Upper lobe of right lung (tissue), 1 donor: ENCODE measurements around the gene TMEM131. TPM values are rescaled to one million over a fixed set of nuclear protein-coding genes. Genes with fewer than 3 reads are reported as not detected.

ENCODE experiments used
- ATAC-seq: fragments of 200-7000 bp; cut with Tn5 transposase; one replicate; pipeline ENCODE4 v1.9.1; 2020; ENCODE audit warnings: mild to moderate bottlenecking, moderate library complexity
- DNase-seq: peaks from one replicate; pipeline ENCODE4 v3.0.0-alpha.2; 2020
- H3K27ac ChIP-seq: fragments of 200-600 bp; one replicate; pipeline ENCODE4 v1.8.0; 2022
- H3K27me3 ChIP-seq: fragments of 200-600 bp; one replicate; pipeline ENCODE4 v1.8.0; 2022; ENCODE audit warnings: mild to moderate bottlenecking
- H3K36me3 ChIP-seq: fragments of 200-600 bp; one replicate; pipeline ENCODE4 v1.8.0; 2022
- H3K4me1 ChIP-seq: fragments of 200-600 bp; one replicate; pipeline ENCODE4 v1.8.0; 2022
- H3K4me3 ChIP-seq: fragments of 200-600 bp; one replicate; pipeline ENCODE4 v1.8.0; 2022; ENCODE audit warnings: mild to moderate bottlenecking
- H3K9me3 ChIP-seq: fragments of 200-600 bp; one replicate; pipeline ENCODE4 v1.8.0; 2022
- intact Hi-C: fragments of 100-400 bp; cut with DNase I; formaldehyde crosslinking; loops from one replicate; pipeline ENCODE4 v1.11.0; 2022
- total RNA-seq: library from RNA; stranded (reverse); fragmentation: NEBNext Ultra II Directional; extraction: Animal tissue kit (Norgen Biotek cat#: 25700); gene quantifications from one replicate; pipeline ENCODE4 v1.2.1, GENCODE V29; 2021
- TF ChIP-seq, protein P1 (sequence below): fragments of 200-600 bp; IDR thresholded peaks from one replicate; pipeline ENCODE4 v1.8.0; 2022; ENCODE audit warnings: antibody characterized with exemption
- donor health status: DM: no; HTN: yes; CAD: no; lungs with severe emphysema.

TMEM131 gene
- total RNA-seq, 1 donor from 2014 or later: 43.3 TPM

DNA sequence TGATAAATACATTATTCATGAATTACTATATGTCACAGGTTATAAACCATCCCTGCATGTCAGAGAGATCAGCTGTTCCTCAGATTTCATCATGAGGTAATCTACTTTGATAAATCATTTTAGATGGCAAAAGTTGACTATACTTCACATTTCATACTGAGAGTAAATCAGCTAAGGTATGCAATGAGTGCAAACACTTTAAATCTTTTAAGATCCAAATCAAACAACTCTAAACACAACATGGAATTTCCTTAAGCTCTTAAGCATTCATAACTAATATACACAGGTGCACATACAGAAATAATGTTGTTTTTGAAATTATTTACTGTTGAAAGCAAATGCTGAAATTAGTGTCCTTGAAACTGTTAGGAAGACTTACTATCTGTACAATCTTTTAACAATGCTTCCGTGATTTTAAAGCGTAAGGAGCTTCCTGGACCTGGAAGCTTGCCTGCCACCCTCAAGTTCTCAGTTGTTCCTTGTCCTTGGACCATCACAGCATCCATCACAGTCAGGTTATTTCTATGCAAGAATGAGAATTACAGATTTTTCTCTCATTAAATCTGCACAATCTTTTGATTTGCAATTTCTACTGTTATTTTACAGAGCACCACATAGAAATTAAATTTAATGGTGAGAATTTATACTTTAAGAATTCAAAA lies 199.2 kb downstream of the TMEM131 start:
- no peak for DNase-seq
- H3K27me3 ChIP-seq: no peaks in the 10 kb centered on the region
- TF ChIP-seq, protein P1, sequence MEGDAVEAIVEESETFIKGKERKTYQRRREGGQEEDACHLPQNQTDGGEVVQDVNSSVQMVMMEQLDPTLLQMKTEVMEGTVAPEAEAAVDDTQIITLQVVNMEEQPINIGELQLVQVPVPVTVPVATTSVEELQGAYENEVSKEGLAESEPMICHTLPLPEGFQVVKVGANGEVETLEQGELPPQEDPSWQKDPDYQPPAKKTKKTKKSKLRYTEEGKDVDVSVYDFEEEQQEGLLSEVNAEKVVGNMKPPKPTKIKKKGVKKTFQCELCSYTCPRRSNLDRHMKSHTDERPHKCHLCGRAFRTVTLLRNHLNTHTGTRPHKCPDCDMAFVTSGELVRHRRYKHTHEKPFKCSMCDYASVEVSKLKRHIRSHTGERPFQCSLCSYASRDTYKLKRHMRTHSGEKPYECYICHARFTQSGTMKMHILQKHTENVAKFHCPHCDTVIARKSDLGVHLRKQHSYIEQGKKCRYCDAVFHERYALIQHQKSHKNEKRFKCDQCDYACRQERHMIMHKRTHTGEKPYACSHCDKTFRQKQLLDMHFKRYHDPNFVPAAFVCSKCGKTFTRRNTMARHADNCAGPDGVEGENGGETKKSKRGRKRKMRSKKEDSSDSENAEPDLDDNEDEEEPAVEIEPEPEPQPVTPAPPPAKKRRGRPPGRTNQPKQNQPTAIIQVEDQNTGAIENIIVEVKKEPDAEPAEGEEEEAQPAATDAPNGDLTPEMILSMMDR: no peak
- intact Hi-C loops: no loop called here
- peak; percentile 60 for ATAC-seq
- peaks cover 56% of the 10 kb centered on the region for H3K36me3 ChIP-seq
- H3K4me1 ChIP-seq: no peaks in the 10 kb centered on the region
- H3K27ac ChIP-seq: no peak overlapping the region
- H3K9me3 ChIP-seq: no peaks in the 10 kb centered on the region
- no peak overlapping the region for H3K4me3 ChIP-seq

DNA sequence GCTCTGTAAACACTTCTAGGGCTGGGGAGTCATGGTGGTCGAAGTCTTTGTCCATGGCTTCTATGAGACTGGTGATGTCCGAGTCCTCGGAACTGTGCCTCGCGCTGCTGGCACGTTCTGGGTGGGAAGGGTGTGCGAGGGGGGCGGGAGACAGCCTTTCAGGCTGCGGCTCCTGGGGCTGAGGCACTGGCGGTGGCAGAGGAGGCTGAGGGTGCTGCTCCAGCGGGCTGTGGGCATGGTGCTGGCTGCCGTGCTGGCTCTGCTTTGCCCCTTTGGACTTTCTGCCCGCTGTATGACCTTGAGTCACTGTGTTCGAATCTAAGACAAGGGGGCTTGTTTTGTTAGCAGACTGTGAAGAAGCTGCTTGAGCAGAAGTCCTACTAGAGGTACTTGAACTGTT lies 203.3 kb downstream of the TMEM131 start:
- H3K36me3 ChIP-seq: peaks cover 52% of the 10 kb centered on the region
- no peaks in the 10 kb centered on the region for H3K27me3 ChIP-seq
- no peak for DNase-seq
- H3K4me3 ChIP-seq: no peak overlapping the region
- TF ChIP-seq, protein P1: no peak
- H3K9me3 ChIP-seq: no peaks in the 10 kb centered on the region
- no peak for ATAC-seq
- H3K4me1 ChIP-seq: no peaks in the 10 kb centered on the region
- H3K27ac ChIP-seq: no peak overlapping the region
- intact Hi-C loops: no loop called here

DNA sequence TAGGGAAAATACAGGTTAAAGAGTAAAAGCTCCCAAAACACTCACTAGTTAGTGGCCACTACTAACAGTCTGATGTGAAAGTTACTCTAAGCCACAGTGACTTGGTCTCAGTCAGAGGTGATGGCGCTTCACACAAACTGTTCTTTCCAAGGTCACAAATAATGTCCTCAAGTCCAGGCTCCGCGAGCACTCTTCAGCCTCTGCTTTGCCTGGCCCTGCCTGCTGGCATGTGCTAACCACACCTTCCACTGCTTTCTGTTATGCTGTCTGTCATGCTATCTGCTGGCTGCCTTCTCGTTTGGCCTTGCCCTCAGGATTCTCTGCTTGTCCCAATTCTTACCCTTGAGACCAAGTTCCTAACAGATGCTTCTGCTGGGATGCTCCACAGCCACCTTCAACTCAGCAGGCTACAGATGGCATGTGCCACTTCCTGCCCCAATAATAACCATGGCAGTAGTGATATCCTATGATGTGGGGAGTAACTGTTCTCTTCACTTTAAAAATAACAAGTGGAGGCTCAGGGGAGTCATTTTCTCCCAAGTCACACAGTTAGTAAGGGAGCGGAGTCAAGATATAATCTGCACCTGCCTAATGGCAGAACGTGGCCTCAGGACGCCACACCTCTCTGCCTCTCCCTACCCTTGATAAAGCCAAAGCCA lies 206.6 kb downstream of the TMEM131 start:
- Histone ChIP-seq H3K9me3 (no peaks in the 10 kb centered on the region), H3K4me3 (no peak overlapping the region), H3K4me1 (no peaks in the 10 kb centered on the region), H3K27ac (no peak overlapping the region), H3K27me3 (no peaks in the 10 kb centered on the region), H3K36me3 (peaks cover 59% of the 10 kb centered on the region)
- no peak for DNase-seq
- TF ChIP-seq, protein P1: no peak
- ATAC-seq: no peak
- intact Hi-C loops: no loop called here

DNA sequence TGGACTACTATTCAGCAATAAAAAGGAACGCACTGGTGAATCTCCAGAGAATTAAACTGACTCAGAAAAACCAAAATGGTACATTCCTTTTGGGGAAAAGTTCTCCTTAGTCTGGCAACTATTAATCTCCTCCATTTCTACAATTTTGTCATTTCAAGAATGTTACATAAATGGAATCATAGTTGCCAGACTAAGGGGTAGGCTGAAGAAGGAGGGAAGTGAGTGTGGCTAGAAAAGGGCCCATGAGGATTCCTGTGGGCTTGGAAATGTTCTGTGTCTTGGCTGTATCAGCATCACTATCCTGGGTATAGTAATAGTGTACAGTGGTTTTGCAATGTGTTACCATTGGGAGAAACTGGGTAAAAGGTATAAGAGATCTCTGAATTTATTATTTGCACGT lies 209.9 kb downstream of the TMEM131 start:
- Histone ChIP-seq H3K9me3 (no peaks in the 10 kb centered on the region), H3K4me3 (no peak overlapping the region), H3K4me1 (no peaks in the 10 kb centered on the region), H3K36me3 (peaks cover 36% of the 10 kb centered on the region), H3K27ac (no peak overlapping the region), H3K27me3 (no peaks in the 10 kb centered on the region)
- TF ChIP-seq, protein P1: no peak
- ATAC-seq (no peak), DNase-seq (no peak)
- intact Hi-C loops: no loop called here

DNA sequence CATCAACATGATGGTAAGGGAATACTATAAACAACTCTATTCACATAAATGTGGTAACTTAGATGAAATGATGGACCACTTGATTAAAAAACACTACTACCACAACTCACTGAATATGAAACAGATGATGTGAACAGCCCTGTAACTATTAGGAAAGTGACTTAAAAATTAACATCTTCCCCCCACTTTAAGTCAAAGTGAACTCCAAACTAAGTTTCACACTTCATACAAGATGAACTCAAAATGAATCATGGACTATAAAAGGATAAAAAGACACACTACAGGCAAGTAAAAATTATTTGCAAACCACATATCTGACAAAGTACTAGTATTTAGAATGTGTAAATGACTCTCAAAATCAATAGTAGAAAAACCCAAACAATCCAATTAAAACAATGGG lies 210.8 kb downstream of the TMEM131 start:
- Histone ChIP-seq H3K27ac (no peak overlapping the region), H3K4me3 (no peak overlapping the region), H3K4me1 (no peaks in the 10 kb centered on the region), H3K36me3 (peaks cover 30% of the 10 kb centered on the region), H3K9me3 (no peaks in the 10 kb centered on the region), H3K27me3 (no peaks in the 10 kb centered on the region)
- ATAC-seq: no peak
- no peak for DNase-seq
- TF ChIP-seq, protein P1: no peak
- intact Hi-C loops: no loop called here
